Activated CD4-positive, alpha-beta T cell treated with anti-CD3 and anti-CD28 coated beads for 24 hours (primary cell): ENCODE measurements around the gene GRN.
A peak's percentile ranks its signal among the peaks of the same experiment; 100 is the strongest.
"Not testable (repeated sequence)": the region's sequence is repeated elsewhere in the genome, so short reads cannot be mapped to it uniquely, and the experiment has no call there.

Experiments used
- DNase-seq, 2 donors: peaks; one replicate each; pipeline ENCODE4 v3.0.0-alpha.2; 2020; ENCODE audit warnings: low read depth in 2 of 2

The GRN gene

DNA sequence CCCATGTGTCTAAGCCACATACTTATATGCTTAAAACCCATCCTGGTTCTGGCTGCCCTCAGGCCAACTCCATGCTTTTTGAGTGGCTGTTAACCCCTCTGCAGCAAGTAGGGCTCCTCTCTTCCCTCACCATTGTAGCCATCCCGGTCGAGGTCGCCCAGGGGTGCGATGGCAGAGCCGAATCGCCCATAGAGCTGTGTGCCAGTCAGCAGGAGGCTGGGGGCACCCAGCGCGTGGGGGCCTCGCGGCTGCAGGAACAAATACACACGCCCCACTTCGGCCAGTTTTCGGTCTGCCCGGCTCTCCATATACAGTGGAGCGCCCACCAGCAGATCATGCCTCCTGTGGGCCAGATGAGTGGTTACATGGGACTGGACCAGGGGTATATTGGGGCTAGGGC, 38.3 kb downstream of the GRN start:
- DNase-seq: no peak

DNA sequence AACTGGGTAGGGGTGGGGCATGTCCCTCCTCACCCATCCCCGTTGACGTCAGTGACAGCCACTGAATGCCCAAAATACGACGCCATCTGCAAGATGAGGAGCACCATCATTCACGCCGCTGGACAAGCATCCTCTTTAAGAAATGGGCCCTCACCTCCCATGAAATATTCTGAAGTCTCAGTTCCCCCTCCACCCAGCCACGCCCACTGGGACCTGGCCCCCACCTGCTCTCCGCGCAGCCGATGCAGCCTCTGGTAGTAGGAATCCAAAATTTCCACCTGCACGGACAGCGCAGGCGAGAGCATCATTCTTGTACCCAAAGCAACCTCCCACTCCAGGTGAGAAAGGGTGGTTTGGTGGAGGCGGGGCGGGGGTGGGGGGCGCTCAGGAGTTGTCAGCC, 38.8 kb downstream of the GRN start:
- DNase-seq: no peak

DNA sequence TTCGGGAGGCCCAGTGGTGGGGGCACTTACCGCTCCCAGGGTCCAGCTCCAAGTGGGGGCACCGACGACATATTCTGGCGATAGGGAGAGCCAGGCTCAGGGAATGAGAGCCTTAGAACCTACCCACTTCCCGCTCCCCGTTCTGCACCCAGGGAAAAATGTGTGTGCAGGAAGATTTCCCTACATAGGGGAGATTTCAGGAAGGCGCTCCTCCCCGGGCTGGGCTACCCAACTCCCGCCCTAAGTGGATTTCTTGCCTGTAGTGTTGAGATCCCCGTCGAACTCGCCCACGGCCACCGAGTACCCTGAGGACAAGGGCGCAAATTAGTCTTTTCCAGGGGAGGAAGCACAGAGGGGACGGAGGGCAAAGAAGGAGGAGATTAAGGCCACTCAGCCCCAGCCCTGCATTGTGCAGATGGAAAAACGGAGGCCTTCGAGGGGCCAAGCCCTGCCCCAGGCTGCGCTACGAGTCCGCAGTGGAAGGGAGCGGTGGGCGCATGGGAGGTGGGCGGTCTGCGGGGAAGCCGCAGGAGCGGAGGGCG, 39.2 kb downstream of the GRN start:
- DNase-seq: no peak

DNA sequence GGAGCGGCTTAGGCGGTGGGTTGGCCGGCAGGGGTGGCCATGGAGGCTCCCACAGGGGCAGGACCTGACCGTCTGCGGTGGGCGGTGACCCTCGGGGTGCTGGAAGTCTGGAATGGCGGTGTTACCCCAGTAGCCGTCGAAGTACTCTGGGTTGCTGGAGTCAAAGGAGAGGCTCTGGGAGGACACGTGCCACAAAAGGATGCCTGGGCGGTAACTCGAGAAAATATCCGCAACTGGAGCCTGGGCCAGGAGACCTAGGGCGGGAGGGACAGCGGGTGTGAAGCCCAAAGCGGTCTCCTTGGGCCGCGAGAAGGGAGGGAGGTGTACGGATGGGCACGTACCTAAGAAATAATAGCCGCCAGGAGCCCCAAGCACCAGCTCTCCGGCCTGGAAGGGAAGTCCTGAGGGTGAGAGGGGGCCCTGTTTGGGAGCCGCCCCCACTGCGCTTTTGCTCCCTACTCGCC, 39.8 kb downstream of the GRN start:
- no peak for DNase-seq

DNA sequence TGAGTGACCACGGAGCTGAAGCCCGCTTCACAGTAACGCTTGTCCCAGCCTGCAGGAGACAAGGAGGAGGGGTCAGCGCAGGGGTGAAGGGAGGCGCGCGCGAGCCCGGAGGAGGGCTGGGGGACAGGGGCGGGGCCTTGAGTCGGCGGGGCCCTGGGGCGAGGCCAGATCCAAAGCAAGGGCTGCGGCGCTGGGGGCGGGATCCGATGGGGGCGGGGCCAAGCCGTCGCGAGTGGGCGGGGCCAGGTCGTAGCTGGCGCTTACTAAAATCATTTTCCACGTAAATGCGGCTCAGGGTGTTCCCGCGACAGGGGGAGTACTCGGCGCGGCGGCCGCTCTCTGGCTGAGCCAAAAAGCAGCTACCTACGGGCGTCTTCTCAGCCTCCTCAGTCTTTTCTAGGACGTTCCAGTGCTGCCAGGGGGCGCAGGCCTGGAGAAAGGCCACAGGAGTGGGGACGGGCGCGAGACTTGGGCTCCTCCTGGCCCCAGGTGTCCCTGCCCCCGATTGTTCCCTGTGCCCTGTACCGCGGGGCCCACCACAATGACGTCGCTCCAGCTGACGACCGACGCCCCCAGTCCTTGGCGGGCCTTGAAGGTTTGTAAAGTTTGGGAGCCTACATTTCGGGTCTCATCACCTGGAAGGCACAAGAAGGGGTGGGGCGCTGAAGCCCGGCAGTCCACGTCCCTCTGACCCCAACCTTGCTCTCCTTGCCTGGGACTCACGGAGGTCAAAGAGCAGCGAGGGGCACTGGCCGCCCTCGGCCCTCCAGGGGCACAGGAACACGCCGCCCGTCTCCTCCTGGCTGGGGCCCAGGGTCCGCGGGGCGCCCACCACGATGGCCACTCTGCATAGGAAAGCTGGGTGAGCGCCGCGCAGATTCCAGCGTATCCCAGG, 40.4 kb downstream of the GRN start:
- DNase-seq: peak; percentile 72 to 88

DNA sequence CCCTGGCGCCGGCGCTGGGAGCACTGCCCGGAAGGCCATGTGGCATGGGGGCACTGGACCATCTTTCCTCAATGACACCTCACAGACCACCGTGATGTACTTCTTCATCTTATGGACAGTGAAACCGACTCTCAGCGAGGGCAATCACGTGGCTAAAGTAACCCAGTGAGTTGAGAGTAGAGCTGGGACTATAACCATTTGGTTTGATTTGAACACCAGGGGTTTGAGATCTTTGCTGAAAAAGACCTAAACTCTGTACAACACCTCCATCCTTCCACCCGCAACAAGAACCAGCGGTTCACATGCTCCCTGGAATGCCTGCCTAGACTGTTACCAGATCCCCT, 41.1 kb downstream of the GRN start:
- DNase-seq: no peak

DNA sequence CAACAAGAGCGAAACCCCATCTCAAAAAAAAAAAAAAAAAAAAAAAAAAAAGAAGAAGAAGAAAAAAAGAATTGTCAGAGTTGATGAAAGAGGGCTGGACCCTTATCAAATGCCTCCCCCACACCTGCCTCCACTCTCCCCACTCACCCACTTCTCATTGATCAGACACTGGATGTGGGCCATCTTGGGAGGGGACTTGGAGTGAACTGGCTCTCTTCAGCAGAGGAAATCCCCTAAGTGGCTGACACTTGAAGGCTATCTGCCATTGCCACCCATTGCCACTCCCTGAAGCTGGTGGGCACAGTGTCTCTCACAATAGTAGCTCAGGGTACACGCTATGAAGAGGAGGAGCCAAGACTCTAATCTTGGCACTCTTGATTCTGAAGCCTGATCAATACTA, 42.7 kb downstream of the GRN start:
- DNase-seq: no peak

DNA sequence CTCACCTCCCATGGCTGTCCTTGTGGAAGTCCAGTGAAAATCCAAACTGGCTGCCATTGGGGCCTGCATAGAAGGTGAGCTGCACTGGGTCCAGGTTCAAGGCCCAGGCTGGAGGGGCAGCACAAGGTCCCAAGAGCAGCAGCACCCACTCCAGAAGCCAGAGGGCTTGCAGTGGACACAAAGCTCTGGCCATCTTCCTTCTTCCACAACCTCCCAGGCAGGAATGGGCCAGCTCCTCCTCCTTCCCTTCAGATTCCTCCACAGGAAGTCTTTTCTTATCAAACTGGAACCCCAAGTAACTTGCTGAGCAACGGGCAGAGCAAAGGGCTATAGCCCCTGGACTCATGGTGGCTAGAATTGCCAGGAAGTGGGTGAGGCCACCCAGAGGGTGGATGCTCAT, 44.2 kb downstream of the GRN start, which contains the start of gene ITGA2B:
ITGA2B (minus strand) TSS at position 369 of the 400 bp plus-strand sequence; CDS start at position 193, 176 bp downstream.
- DNase-seq: no peak

DNA sequence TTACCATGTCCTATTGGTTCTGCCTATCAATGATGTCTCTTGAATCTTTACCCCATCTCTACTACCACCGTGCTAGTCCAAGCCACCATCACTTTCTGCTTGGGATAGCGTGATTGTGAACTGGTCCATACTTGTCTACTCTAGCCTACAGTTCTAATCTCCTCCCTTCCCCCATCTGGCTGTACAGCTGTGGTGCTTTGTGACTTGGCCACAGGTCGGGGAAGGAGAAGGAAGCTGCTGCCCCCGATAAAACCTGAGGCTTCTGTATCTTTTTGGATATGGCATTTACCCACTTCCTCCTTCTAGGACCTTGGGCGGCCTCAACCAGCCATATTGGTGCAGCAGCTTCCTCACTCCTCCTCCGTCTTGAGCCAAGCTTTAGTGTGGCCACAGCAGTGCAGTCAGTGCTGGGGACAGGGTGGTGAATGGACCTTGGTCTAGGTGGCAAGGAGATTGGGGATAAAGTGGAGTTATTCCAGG, 44.7 kb downstream of the GRN start:
- DNase-seq: no peak

DNA sequence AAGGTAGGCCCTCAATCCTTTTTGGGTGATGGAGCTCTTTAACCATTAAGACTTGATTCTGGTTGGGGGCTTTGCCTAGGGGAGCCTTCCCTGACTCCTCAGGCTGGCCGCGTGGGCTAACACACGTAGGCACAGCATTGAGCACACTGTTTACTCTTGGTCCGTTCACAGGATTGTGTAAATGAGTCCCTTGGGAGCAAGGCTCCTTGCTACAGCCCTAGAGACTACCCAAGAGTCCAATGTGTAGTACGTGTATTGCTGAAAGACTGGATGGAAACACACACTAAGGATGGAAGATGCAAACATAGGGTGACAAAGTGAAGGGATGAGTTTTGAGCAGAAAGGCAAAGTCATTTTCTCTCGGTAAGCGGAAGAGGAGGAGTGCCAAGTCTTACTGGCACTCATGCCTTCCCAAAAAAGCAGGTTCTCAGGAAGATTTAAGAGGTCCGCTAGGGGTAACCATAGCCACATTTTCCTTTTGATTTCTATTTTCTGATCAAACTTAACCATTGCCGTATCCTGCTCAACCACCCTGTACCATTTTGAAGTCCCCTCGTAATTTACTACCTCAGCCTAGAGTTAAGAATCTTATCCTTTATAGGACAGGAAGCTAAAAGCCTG, 45.3 kb downstream of the GRN start:
- DNase-seq: no peak

DNA sequence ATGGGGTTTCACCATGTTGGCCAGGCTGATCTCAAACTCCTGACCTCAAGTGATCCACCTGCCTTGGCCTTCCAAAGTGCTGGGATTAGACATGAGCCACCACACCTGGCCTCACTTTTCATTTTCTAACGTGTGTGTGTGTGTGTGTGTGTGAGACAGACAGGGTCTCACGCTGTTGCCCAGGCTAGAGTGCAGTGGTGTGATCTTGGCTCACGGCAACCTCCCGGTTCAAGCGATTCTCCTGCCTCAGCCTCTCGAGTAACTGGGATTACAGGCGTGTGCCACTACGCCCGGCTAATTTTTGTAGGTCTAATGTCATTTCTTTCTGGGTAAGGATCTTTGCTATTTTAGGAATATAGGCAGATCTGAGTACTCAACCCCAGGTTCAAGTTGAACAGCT, 49.0 kb downstream of the GRN start:
- not testable (repeated sequence) for DNase-seq

DNA sequence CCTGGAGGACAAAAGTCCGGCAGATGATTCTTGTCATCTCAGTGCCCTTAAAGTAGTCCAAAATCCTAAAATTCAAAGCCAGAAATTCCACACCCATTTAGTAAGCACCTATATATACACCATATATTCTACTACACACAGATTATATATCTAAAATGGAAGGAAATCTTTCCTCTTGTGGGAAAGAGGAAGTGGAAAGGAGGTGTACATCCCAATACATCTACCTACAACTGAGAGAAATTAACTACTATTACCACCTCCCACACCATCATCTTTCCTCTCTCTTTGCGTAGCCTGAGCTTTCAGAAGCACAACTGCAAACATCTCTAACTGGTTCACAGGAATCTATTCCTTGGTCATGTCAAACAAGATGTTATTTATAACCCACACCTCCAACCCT, 49.7 kb downstream of the GRN start:
- no peak for DNase-seq

DNA sequence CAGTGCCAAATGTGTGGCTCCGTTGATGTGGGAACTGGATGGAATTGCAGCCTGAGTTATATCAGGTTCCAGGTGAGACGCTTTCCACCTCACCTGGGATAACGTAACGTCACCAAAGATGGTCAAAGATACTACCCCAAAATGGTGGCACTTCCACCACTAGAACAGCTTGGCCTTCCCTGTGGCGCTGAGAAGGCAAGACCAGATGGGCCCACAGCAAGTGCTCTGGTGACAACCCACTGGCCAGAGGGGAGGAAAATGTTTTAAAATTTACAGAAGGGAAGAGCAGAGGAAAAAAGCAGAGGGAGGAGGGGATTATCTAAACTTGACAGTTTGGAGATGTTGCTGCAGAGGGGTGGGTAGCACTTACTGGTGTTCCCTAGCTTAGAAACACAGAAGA, 51.8 kb downstream of the GRN start:
- no peak for DNase-seq

DNA sequence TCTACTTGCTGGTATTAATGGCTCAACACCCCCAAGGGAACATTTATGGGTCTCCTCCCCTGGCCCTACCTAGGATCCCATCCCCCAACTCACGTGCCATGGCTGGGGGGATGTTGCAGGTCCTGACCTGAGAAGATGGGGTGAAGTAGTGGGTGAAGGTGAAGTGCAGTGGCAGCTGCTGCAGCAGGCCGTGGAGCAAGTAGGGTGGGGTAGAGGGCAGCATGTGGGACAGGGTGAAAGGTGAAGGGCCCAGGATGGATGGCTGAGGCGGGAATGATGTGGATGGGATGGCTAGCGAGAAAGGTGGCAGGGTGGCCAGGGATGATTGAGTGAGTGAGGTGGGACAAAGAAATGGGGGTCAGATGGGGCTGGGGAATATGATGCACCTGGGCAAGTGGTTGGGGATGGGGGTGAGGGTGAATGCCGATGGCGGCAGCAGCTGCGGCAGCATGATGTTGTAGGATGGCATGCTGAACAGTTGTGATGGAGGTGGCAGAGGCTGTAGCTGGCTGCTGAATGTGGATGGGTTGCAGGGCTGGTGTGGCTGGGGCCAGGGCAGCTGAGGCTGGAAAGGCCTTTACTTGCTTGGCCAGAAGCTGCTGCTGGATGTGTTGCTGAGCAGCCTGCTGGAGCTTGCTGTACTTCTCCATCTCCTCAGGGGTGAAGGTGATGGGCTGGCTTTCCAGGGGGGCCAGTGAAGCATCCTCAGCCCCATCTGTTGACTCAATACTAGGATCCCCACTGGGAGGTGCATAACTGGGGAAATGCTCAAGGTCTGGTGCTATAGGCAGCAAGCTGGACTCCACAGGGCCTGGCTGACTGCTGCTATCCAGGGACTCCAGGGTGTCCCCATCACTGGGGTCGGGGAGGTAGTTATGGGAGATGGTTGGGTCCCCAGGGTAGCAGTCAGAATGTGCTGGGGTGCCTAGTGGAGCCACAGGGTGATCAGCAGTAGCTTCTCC, 52.7 kb downstream of the GRN start:
- DNase-seq: no peak

DNA sequence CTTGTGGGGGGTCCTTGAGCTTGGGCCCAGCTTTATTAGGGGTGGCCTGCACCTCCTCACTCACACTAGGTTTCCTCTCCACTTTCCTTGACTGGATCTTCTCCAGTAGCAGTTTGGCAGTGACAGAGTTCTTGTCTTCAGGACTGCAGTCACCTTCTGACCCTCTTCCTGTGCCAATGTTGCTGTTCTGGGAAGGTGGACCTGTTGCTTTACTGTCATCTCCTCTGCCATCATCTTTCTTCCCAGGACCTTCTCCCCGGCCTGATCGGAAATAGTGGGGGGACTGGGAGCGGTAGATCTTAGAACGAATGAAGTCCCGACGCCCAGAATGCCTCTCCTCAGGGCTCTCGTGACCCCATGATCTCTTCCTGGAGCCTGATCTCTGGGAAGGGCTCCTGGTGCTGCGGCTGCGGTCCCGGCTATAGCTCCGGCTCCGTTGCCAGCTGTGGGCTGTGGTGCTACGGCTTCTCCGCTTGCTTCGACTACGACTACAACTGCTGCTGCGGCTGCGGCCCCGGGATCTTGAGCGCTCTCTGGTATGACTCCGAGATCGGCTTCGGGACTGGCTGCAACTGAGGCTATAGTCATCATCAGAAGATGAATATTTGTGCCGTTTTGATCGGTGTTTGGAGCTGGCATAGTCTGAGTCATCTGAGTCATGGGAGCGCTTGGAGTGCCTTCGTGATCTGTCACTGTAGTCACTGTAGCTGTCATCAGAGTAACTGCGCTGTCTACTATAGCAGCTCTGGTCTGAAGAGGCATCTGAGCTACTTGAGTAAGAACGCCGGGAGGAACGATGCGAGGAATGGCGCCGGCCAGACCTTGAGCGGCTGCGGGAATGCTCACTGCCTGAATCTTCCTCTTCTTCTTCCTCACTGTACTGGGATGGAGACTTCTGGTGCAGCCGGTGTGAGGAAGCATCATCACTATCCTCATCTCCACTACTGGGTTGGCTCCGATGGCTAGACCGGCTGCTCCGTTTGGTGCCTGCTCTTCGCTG, 53.9 kb downstream of the GRN start:
- DNase-seq: no peak

DNA sequence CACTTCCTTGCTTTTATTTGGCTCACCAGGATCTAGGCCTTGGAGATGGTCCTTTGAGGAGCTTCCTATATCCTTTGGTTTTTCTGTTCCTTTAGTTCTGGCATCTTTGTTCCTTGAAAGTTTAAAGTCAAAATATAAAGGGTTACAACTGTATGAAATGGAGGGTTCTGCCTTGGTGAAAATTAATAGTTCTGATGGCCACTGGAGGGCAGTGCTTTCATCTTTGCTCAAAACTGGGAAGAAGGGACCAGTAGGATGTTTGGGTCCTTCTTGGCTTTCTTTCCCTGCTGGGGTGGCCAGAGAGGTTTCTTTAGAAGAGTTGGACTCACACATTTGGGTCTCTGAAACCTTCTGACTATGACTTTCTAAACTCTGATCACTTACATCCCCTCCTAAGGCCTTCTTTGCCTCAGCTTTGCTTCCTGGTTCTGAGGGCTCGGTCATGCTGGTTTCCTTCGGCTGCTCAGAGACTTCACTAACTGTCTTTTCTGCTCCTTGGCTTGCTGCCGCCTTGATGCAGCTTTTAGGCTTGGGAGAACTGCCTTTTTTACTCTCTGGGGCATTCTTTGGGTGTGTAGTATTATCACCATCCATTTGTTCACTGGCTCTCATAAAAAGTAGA, 55.2 kb downstream of the GRN start:
- DNase-seq: no peak
